ENCODE results near the gene KIR2DL1. TPM values are rescaled to one million over a fixed set of nuclear protein-coding genes. Genes with fewer than 3 reads are reported as not detected.
"Not testable (repeated sequence)": the region's sequence is repeated elsewhere in the genome, so short reads cannot be mapped to it uniquely, and the experiment has no call there.

Gene KIR2DL1
- total RNA-seq, 2 donors from 2014 or later = not detected

DNA sequence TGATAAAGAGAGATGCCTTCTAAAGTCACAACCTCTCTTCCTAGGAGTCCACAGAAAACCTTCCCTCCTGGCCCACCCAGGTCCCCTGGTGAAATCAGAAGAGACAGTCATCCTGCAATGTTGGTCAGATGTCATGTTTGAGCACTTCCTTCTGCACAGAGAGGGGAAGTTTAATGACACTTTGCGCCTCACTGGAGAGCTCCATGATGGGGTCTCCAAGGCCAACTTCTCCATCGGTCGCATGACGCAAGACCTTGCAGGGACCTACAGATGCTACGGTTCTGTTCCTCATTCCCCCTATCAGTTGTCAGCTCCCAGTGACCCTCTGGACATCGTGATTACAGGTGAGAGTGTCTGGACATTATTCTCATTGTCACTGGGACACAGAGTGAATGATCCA is 18.6 kb downstream of the KIR2DL1 start:
- not testable (repeated sequence) for H3K27ac Mint-ChIP-seq

DNA sequence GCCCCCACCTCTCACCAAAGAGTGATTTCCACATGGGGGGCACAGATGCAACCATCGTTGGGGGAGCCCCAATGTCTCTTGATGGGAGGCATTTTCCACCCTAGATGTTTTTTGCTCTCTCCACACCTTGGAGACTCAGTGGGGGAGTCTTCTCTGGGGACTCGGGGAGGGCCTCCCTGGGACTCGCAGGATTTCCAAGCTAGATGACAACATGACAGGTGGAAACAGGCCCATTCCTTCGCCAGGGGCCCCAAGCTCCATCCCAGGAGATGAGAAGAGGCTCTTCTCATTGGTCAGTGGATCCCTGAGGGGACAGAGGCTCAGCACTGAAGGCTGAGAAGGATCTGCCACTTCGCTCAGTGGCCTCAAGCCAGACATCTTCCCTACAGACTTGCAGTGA is 21.1 kb downstream of the KIR2DL1 start:
- H3K4me1 Mint-ChIP-seq = no peaks in the 10 kb centered on the region
- Histone ChIP-seq H3K27me3 (ENCODE audit: control insufficient read depth, insufficient read depth, low read length, poor library complexity, severe bottlenecking) (no peaks in the 10 kb centered on the region), H3K27ac (ENCODE audit: low read depth, low read length) (no peak overlapping the region), H3K4me3 (ENCODE audit: low read length) (no peak overlapping the region), H3K9me3 (ENCODE audit: control insufficient read depth, low read length) (peaks cover 32% of the 10 kb centered on the region), H3K36me3 (ENCODE audit: control insufficient read depth, insufficient read depth, low read length) (no peaks in the 10 kb centered on the region), H3K4me1 (ENCODE audit: control insufficient read depth, insufficient read depth, low read length) (no peaks in the 10 kb centered on the region), H3K9ac (ENCODE audit: extremely low read depth, low read length, poor library complexity, severe bottlenecking) (no peak overlapping the region)
- TF ChIP-seq, protein P1, sequence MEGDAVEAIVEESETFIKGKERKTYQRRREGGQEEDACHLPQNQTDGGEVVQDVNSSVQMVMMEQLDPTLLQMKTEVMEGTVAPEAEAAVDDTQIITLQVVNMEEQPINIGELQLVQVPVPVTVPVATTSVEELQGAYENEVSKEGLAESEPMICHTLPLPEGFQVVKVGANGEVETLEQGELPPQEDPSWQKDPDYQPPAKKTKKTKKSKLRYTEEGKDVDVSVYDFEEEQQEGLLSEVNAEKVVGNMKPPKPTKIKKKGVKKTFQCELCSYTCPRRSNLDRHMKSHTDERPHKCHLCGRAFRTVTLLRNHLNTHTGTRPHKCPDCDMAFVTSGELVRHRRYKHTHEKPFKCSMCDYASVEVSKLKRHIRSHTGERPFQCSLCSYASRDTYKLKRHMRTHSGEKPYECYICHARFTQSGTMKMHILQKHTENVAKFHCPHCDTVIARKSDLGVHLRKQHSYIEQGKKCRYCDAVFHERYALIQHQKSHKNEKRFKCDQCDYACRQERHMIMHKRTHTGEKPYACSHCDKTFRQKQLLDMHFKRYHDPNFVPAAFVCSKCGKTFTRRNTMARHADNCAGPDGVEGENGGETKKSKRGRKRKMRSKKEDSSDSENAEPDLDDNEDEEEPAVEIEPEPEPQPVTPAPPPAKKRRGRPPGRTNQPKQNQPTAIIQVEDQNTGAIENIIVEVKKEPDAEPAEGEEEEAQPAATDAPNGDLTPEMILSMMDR (conservative IDR thresholded peaks at IDR 0.05) = no peak
- no peak for DNase-seq
- WGBS, 2 experiments (ENCODE audit: insufficient coverage in 1 of 2, insufficient read length in 1 of 2) = 0 to 44% methylated on average over 1 to 5 of the region's 5 CpGs
- no peak overlapping the region for H3K27ac Mint-ChIP-seq
- no peaks in the 10 kb centered on the region for H3K27me3 Mint-ChIP-seq (ENCODE audit: insufficient read depth)
- H3K36me3 Mint-ChIP-seq (ENCODE audit: low read depth) = peaks cover 2% of the 10 kb centered on the region
- H3K9me3 Mint-ChIP-seq = peaks cover 72% of the 10 kb centered on the region
- no peak overlapping the region for H3K4me3 Mint-ChIP-seq

More for the DNA sequence above, 18.6 kb downstream of the KIR2DL1 start:
- H3K9me3 Mint-ChIP-seq = peaks cover 92% of the 10 kb centered on the region
- not testable (repeated sequence) for H3K27ac ChIP-seq (ENCODE audit: low read depth, low read length); H3K4me1 Mint-ChIP-seq; H3K36me3 Mint-ChIP-seq (ENCODE audit: low read depth); H3K9ac ChIP-seq (ENCODE audit: extremely low read depth, low read length, poor library complexity, severe bottlenecking); H3K4me3 Mint-ChIP-seq; DNase-seq; H3K27me3 Mint-ChIP-seq (ENCODE audit: insufficient read depth); H3K4me3 ChIP-seq (ENCODE audit: low read length); H3K36me3 ChIP-seq (ENCODE audit: control insufficient read depth, insufficient read depth, low read length); H3K4me1 ChIP-seq (ENCODE audit: control insufficient read depth, insufficient read depth, low read length); H3K27me3 ChIP-seq (ENCODE audit: control insufficient read depth, insufficient read depth, low read length, poor library complexity, severe bottlenecking)
- WGBS, 2 experiments (ENCODE audit: insufficient coverage in 1 of 2, insufficient read length in 1 of 2) = 77 to 83% methylated on average over 5 to 6 of the region's 6 CpGs
- H3K9me3 ChIP-seq (ENCODE audit: control insufficient read depth, low read length) = peaks cover 22% of the 10 kb centered on the region

DNA sequence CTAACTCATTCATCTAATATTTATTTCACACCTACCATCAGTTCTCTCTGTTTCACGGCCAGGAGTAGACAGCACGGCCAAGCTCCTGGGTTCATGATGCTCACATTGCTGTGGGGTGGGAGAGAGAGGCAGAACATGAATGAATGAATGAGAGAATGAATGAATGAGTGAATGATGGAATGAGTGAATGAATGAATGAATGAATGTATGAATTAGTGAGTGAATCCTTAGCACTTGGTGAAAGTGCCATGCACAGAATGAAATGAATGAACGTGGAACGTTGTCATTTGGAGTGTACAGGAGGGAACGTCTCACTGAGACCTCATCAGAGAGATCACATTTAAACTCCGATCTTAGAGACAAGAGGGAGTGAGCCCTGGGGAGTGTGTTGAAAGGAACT is 21.9 kb downstream of the KIR2DL1 start:
- Histone ChIP-seq H3K36me3 (ENCODE audit: control insufficient read depth, insufficient read depth, low read length) (no peaks in the 10 kb centered on the region), H3K27ac (ENCODE audit: low read depth, low read length) (no peak overlapping the region), H3K9ac (ENCODE audit: extremely low read depth, low read length, poor library complexity, severe bottlenecking) (no peak overlapping the region), H3K4me3 (ENCODE audit: low read length) (no peak overlapping the region), H3K27me3 (ENCODE audit: control insufficient read depth, insufficient read depth, low read length, poor library complexity, severe bottlenecking) (no peaks in the 10 kb centered on the region), H3K4me1 (ENCODE audit: control insufficient read depth, insufficient read depth, low read length) (no peaks in the 10 kb centered on the region), H3K9me3 (ENCODE audit: control insufficient read depth, low read length) (peaks cover 39% of the 10 kb centered on the region)
- no peak overlapping the region for H3K4me3 Mint-ChIP-seq
- H3K27ac Mint-ChIP-seq = no peak overlapping the region
- H3K9me3 Mint-ChIP-seq = peaks cover 65% of the 10 kb centered on the region
- no peaks in the 10 kb centered on the region for H3K4me1 Mint-ChIP-seq
- H3K36me3 Mint-ChIP-seq (ENCODE audit: low read depth) = peaks cover 2% of the 10 kb centered on the region
- 82 to 92% methylated on average over 5 to 6 of the region's 6 CpGs for WGBS, 2 experiments (ENCODE audit: insufficient coverage in 1 of 2, insufficient read length in 1 of 2)
- TF ChIP-seq, protein P1 (conservative IDR thresholded peaks at IDR 0.05) = no peak
- H3K27me3 Mint-ChIP-seq (ENCODE audit: insufficient read depth) = no peaks in the 10 kb centered on the region
- DNase-seq = no peak

DNA sequence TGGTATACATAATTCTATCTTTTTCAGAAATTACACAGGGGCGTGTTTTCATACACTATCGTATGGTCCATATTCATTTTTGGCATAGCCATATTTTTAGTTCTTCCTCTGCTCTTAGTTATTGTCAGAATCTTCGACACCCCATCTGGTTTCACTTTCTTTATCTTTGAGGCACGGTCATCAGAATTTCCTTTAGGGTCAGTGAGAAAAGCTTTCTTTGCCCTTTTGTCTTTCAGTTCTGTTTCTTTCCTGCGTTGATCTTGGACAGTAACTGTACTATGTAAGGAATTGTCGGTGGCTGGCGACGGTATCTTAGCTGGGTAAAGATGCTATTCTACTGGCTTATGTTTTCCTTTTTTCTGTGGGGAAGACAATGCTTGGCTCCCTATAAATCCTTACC is 23.2 kb downstream of the KIR2DL1 start:
- TF ChIP-seq, protein P1 (conservative IDR thresholded peaks at IDR 0.05) = no peak
- no peaks in the 10 kb centered on the region for H3K27me3 ChIP-seq (ENCODE audit: control insufficient read depth, insufficient read depth, low read length, poor library complexity, severe bottlenecking)
- no peak overlapping the region for H3K4me3 Mint-ChIP-seq
- H3K4me1 ChIP-seq (ENCODE audit: control insufficient read depth, insufficient read depth, low read length) = no peaks in the 10 kb centered on the region
- H3K27ac Mint-ChIP-seq = no peak overlapping the region
- 71 to 79% methylated on average over 7 to 8 of the region's 8 CpGs for WGBS, 2 experiments (ENCODE audit: insufficient coverage in 1 of 2, insufficient read length in 1 of 2)
- no peak overlapping the region for H3K27ac ChIP-seq (ENCODE audit: low read depth, low read length)
- no peak overlapping the region for H3K4me3 ChIP-seq (ENCODE audit: low read length)
- no peaks in the 10 kb centered on the region for H3K36me3 Mint-ChIP-seq (ENCODE audit: low read depth)
- H3K4me1 Mint-ChIP-seq = no peaks in the 10 kb centered on the region
- H3K9ac ChIP-seq (ENCODE audit: extremely low read depth, low read length, poor library complexity, severe bottlenecking) = no peak overlapping the region
- H3K9me3 ChIP-seq (ENCODE audit: control insufficient read depth, low read length) = peaks cover 43% of the 10 kb centered on the region
- peaks cover 53% of the 10 kb centered on the region for H3K9me3 Mint-ChIP-seq
- no peaks in the 10 kb centered on the region for H3K36me3 ChIP-seq (ENCODE audit: control insufficient read depth, insufficient read depth, low read length)
- no peak for DNase-seq
- H3K27me3 Mint-ChIP-seq (ENCODE audit: insufficient read depth) = no peaks in the 10 kb centered on the region

All from endodermal cell (in vitro differentiated cells).